Activated CD4-positive, alpha-beta T cell treated with anti-CD3 and anti-CD28 coated beads, Interleukin-2, amount 50 U/mL, for 16 hours (primary cell): ENCODE results near the gene EME1.
A peak's percentile ranks its signal among the peaks of the same experiment; 100 is the strongest.
"Not testable (repeated sequence)": the region's sequence is repeated elsewhere in the genome, so short reads cannot be mapped to it uniquely, and the experiment has no call there.

Source experiments
- DNase-seq: peaks from one replicate; pipeline ENCODE4 v3.0.0-alpha.2; 2020

The EME1 gene

DNA sequence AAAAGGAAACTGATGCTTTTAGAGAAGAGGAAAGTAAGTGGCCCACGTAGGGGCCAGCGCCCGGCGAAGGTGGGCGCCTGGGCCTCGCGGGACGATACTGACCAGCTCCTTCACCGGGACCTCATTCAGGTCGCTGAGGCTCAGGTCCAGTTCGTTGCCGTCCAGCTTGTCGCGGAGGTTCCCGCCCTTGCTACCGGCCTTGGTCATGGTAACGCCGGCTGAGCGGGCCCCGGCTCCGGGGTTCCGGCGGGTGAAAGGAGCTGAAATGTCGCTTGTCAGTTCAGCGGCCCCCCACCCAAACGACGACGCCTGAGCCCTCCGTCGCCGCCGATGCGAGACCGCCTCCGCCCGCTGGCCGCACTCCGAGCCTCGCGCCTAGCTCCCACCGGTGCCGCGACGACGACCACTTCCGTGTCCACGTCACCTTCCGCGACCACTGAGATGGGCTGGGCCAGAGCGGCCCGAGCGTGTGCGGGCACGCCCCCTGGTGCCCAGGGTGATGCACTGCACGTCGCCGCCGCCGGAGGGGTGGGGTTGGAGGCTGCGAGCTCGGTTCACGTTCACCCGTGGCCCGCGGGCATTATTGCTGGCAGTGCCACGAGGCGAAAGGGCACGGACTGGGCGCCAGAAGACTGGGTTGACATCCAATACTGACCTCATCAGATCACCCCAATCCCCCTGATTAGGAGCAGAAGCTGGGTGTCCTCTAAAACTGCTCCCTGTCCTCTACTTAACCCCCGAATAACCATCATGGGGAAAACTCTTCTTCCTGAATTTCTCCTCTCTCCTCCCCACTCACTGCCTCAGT is 24.3 kb downstream of the EME1 start, which contains the start of gene LRRC59:
Gene LRRC59, minus strand, starts transcription at position 413 of the 808 bp plus-strand sequence. Its CDS starts 206 bp downstream, at position 207.
- DNase-seq, result peak; percentile 93

DNA sequence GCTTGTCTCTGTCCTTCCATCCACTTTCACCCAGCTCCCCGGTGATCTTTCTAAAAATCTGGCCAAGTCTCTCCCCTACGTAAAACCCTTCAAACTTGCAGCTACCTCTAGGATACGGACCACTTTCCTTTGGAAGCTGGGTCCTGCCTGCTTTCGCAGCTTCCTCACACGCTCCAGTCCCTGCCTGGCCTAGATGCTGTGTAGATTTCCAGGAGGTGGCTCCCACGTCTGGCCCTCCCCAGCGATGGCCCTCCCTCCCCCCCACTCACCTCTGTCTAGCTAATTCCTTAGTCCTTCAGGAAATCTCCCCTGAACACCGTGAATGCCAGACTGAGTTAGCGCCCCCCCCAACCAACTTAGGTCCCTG is 24.9 kb downstream of the EME1 start:
- DNase-seq, result no peak

DNA sequence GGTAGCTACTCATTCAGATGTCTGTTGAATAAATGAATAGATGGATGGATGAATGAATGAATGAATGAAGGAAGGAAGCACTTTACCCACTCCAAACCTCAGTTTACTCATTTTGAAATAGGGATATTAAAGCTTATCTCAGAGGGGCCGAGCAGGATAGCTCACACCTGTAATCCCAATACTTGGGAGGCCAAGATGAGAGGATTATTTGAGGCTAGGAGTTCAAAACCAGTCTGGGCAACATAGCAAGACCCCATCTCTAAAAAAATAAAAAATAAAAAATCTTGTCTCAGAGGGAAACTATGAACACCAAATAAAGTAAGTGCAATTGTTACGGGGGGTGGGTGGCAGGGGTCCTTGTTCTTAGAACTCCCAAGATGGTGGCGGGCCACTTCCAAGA is 25.6 kb downstream of the EME1 start:
- DNase-seq, result not testable (repeated sequence)

DNA sequence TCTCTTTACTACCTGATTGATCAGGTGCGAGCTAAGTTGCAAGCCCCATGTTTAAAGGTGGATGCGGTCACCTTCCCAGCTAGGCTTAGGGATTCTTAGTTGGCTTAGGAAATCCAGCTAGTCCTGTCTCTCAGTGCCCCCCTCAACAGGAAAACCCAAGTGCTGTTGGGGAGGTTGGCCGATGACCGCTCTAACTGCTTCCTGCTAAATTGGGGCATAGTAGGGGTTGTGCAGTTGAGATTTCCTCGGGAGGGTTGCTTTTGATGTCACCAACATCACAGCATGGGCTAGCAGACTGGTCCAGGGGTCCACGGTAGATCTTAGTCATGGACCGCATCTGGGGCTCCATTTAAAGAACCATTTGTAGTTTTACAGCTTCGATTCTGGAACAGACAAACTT is 26.6 kb downstream of the EME1 start:
- not testable (repeated sequence) for DNase-seq

DNA sequence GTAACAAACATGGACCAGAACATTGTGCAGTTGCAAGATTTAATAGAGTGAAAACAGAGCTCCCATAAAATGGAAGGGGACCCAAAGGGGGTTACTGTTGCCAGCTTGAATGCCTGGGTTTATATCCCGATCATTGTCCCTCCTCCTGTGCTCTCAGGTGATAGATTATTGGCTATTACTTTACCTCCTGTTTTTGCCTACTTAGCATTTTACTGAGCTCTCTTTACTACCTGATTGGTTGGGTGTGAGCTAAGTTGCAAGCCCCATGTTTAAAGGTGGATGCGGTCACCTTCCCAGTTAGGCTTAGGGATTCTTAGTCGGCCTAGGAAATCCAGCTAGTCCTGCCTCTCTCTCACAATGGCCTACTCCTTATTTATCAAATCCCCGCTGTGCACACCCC is 32.3 kb downstream of the EME1 start:
- DNase-seq, result not testable (repeated sequence)

DNA sequence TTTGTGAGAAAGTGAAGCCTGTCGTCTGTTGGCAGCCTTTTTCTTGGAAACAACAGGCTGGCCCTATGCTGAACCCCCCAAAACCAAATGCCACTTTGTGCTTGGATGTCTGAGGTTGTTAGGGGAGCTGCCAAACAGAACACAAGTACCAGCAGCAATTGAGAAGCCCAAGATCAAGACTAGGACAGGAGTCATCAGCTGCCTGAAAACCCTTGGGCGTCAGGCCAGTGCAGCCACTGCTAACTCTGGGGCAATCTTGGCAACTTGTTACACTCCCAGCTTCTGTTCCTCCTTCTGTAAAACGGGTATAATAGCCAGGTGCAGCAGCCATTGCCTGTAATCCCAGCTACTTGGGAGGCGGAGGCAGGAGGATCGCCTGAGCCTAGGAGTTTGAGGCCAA is 33.5 kb downstream of the EME1 start:
- DNase-seq, result no peak

DNA sequence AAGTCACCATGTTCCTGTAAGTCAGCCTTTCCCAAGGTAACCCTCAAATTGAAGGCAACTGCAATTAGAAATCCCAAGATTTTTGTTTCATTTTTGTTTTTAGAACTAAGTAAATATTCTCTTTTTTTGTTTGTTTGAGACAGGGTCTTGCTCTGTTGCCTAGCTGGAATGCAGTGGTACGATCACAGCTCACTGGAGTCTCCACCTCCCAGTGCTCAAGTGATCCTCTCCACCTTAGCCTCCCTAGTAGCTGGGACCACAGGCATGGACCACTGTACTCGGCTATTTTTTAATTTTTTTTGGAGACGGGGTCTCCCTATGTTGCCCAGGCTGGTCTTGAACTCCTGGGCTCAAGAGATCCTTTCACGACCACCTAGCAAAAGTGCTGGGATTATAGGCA is 34.9 kb downstream of the EME1 start:
- no peak for DNase-seq

DNA sequence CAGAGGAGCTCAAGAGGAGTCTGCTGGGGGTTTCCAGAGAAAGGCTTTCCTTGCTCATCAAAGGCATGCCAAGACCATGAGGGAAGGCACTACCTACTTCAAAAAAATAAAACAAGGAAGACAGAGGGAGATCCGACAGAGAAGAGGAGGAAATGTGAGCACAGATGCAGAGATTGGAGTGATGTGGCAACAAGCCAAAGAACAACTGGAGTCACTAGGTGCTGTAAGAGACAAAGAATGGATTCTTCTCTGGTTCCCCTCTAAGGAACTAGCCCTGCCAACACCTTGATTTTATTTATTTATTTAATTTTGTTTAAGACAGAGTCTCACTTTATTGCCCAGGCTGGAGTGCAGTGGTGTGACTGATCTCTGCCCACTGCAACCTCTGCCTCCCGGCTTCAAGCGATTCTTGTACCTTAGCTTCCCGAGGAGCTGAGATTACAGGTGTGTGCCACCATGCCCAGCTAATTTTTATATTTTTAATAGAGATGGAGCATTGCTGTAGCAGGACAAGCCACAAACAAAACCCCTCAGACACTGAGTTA is 39.2 kb downstream of the EME1 start:
- no peak for DNase-seq

DNA sequence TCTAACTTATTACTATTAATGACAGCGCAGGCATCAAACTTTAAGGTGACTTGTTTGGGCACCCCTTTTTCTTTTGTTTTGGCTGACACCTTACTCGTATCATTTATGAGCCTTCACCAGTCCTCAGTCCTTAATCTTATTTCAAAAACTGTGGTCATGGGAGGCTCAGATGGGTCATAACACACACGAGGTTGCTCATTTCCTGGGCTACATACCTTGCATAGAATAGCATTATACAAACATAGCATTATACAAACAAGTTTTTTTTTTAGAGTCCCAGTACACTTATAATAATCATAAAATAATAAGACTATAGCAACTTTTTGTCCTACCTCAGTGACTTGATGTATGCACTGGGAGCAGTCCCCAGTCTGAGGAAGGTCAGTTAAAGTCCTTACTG is 41.8 kb downstream of the EME1 start:
- no peak for DNase-seq

DNA sequence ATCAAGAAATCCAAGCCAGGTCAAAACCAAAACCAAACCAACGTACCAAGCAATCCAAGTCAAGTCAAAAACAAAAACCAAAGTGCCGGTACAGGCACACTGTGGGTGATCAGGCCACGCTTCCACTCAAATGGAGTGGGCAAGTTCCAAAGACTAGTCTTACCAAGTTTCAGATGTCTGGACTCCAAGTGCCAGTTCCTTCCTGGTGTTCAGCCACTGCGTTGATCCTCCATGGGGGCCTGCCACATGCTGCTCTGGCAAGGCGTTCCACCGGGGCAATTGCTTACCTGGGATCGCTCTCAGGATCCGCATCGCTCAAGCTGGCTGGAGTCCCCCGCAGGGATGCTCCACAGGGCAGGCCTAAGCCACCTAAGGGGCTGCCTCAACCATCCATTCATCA is 46.5 kb downstream of the EME1 start:
- DNase-seq, result not testable (repeated sequence)

DNA sequence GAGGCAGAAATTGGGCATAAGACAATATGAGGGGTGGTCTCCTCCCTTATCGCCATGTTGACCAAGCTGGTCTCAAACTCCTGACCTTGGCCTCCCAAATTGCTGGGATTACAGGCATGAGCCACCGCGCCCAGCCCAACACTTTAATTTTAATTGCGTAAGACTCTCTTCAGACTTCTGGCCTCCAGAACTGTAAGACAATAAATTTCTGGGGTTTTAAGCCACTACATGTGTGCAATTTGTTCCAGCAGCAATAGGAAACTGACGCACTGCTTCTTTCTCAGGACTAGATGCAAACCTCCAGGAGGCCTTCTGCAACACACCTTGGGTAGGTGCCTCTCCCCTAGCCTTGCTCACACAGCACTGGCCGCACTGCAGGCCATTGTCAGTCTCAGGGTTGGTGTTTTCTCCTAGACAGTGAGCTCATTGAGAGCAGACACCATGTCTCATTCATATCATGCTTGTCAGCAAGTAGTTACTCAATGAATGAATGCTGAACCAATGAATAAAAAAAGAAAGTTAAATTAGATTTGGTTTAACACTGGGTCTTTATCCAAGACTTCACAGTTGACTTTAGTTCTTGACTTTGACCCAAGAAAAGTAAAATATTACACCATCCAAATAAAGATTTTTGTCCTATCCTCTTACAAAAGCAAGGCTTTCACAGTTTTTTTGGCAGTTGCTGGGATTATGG is 47.5 kb downstream of the EME1 start:
- DNase-seq, result no peak

DNA sequence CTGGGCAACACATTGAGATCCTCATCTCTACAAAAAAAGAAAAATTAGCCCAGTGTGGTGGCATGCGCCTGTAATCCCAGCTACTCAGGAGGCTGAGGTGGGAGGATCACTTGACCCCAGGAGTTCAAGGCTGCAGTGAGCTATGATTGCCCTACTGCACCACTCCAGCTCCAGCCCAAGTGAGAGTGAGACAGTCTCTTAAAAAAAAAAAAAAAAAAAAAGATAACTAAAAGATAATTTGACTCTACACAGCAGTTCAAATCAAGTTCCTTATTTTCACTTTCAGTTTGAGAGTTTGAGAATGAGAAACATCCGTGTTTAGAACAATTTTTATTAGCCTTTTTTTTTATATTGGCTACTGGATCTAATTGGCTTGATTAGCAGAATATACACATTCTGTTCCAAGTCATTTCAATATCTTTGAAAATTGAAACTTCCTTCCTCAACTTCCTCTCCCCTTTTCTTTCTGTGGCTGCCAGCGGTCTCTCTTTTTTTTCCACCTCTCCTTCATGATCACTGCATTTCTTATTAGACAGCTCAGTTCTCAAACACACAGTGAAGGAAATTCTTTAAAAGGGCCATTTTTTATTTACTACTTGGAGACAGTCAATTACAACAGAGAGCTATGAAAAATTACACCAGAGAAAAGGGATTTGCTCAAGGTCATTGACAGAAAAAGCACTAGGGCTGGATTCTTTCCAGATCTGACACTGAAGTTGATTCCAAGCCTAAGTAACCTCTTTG is 48.5 kb downstream of the EME1 start:
- DNase-seq, result peak; percentile 10

DNA sequence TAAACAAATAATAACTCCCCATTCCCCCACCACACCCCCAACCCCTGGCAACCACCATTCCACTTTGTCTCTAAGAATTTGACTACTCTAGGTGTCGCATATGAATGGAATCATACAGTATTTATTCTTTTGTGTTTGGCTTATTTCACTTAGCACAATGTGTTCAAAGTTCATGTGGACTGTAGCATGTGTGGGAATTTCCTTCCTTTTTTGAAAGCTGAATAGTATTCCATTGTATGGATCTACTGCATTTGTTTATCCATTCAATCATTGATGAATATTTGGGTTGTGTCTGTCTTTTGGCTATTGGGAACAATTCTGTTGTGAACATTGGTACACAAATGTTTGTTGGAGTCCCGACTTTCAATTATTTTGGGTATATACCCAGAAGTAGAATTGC is 49.7 kb downstream of the EME1 start:
- DNase-seq, result no peak

DNA sequence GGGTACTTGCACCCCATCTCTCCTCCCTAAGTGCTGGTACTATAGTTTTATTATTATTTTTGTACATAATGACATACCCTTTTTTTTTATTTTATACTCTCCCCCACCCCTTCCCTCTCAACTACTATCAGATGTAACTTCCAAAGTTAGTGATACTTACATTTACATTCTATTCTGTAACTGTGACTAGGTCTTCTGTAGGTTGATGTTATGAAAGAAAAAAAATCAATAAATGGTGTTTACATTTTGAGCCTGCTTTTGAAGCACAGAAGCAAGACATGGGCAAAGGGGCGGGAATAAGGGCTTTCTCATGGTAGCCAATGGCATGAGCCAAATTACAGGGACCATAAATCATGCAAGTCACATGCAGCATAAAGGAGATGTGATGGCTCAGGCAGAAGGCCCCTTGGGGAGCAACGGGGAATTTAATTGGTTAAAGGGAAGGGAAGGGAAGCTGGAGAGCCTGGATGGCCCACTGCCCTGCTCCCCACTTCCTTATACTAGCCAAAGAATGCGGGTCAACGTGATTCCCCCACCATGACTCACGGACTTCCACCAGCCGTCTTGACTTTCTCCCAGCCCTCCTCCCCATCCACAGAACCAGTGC is 50.6 kb downstream of the EME1 start:
- DNase-seq, result no peak

DNA sequence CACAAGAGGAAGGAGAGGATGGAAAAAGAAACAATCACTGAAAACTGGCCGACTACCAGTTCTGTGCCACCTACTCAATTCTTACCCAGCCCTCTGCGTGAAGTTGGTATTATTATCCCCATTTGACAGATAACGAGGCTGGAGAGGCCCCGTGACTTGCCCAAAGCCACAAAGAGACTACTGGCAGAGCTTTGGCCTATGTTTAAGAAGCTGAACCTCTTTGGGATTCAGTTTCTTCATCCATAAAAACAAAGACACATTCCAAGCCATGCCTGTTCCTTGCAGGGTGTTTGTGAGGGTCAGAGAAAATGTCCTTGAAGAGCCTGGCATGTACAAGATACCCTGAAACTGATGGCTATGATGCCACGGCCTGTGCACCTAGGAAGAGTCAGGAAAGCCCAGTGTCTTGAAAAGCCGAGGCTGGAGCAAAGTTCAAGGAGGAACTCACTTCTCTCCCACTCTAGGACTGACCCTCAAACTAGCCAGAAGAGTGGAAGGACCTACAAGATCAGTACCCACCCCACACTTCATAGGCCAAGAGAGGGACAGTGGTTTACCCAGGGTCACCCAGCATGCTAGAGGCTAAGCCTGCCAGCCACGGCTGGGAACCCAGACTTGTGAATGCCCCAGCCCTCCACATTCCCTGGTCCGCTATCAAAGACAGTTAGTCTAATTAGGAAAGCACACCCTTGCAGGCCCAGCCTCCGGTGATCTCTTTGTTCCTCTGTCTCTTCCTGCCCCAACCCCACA is 51.4 kb downstream of the EME1 start:
- no peak for DNase-seq

DNA sequence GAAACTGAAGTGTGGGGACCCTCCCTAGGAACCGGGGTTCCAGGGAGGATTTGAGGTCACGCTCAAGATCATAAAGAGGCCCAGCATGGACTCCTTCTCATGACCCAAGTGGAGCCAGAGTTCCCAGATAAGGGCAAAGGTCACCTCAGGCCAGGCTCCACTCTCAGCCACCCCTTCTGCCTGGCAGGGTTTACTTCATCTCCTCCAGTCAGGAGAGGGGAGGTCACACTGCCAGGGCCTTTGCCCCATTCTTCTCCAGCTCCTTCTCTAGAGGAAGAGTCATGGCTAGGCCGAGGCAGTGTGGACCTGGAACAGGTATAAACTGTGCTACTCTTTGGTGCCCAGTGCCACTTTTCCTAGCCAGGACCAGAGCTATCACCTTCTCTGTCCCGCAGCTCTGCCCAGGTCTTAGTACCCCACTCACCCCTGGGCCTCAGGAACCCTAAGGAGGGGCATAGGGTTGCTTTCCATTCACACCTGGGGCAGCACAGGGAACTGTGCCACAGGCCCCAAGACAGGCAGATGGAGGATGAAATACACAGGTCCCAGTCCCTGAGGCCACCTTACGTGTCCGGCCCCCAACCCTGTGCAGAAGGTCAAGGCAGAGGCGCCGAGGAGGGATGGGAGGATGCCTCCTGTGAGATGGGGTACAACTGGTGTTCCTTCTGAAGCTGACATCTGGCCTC is 52.1 kb downstream of the EME1 start:
- no peak for DNase-seq

DNA sequence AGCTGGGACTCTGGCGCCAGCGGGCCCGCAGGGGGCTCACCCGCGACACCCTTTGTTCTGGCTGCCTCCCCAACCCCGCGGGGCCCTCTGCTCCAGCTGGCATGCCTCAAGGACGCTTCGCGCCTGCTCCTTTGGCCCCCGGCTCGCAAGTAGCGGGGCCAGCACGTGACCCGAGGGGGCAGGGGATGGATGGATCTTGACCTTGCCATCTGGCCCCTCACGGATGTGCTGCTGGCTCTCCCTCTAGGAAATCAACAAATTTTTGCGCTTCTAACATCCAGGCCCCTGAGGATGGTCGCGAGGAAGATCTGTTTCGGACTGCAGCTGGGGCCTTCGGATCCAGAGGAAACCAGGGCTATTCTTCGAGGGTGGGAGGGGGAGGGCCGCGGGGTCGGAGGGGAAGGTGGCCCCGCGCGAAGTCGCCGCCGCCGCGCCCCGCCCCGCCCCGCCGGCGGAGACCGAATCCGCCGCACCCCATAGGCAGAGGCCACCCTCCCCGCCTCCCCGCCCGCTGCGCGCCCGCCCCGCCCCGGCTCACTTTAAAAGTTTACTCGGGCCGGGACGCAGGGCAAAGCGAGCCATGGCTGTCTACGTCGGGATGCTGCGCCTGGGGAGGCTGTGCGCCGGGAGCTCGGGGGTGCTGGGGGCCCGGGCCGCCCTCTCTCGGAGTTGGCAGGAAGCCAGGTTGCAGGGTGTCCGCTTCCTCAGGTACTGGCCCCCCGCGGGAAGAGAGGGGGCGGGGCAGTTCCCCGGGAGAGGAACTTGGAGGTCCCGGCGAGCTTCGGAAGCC is 52.8 kb downstream of the EME1 start, which contains the start of gene ACSF2:
Gene ACSF2, plus strand, starts transcription at position 537 of the 790 bp plus-strand sequence. Its CDS starts 44 bp downstream, at position 581.
- peak; percentile 72 for DNase-seq

DNA sequence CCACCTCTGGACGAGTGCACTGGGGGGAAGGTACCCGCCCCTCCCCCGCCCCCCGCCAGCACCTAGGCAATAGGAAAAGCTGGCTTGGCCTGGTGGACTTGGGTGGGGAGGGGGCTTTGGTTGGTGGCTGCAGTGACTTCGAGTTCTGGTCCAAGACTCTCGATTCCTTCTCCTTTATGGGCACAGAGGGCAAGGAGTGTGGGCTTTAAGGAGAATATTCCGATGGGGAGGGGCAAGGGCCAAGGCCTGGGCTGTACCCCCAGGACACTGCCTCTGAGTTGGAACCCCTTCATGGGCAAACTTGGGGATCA is 53.4 kb downstream of the EME1 start:
- DNase-seq, result no peak

DNA sequence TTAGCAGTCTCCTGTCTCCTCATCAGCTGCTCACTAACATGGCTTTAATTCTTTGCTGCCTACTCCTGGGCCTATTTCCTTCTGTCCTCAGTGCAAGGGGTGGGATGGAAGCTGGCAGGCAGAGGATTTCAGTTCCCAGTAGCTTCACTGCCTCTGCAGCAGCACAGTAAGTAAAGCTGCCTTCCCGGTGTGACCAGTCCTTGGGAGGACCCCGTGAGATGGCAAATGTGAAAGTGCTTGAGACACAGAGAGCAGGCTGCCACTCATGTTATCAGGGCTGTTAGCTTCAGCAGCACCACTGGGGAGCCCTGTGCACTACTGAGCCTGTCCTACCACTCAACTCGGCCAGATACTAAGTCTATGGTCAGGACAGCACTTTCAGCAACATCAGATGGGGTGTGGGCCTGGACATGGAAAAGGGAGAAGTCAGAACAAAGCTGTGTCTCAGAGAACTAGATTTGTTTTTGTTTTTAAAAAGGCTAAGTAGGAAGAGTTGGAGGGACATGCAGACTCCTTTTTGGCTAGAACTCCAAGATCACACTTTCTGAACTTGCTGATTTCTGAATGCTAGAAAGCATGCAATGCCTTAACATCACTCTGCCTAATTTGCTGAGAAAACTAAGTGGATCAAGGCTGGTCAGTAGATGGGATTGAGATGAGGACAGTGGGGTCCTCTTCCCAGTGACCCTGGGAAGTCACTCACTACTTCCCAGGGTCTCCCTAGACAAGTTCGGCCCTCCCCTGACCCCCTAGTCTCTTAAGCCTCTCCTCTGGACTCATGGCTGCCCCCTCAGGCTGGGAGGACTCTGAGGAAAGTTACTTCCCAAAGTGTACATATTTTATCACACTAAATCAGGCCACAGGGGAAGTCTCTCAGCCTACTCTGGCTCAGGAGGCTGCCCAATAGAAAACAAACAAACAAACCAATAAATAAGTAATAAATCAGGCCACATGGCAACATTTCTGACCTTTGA is 54.1 kb downstream of the EME1 start:
- DNase-seq, result peak; percentile 35

DNA sequence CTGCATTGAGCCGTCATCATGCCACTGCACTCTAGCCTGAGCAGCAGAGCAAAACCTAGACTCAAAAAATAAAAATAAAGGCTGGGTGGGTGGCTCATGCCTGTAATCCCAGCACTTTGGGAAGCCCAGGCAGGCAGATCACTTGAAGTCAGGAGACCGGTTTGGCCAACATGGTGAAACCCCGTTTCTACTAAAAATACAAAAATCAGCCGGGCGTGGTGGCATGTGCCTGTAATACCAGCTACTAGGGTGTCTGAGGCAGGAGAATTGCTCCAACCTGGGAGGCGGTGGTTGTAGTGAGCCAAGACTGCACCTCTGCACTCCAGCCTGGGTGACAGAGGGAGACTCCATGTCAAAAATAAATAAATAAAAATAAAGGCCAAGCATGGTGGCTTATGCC is 55.1 kb downstream of the EME1 start:
- not testable (repeated sequence) for DNase-seq
